Measurements from ENCODE around the gene MAGED4B.
"Not testable (repeated sequence)": the region's sequence is repeated elsewhere in the genome, so short reads cannot be mapped to it uniquely, and the experiment has no call there.

The MAGED4B gene

GRCh38 chrX:52068666-52069640 is at the start of gene MAGED4B:
MAGED4B (minus strand) TSS chrX:52069183; CDS start chrX:52068172, 1,011 bp downstream.
- DNase-seq = not testable (repeated sequence)

- DNase-seq = no peak
Observed at GRCh38 chrX:52118262-52118661, 49.3 kb upstream of the MAGED4B start.

GRCh38 chrX:52082578-52082977 is 13.6 kb upstream of the MAGED4B start:
- no peak for DNase-seq

- no peak for DNase-seq
Observed at GRCh38 chrX:52078131-52078530, 9.1 kb upstream of the MAGED4B start.

GRCh38 chrX:52042288-52042687 is 26.7 kb downstream of the MAGED4B start:
- not testable (repeated sequence) for DNase-seq

GRCh38 chrX:52034211-52034610 is 34.8 kb downstream of the MAGED4B start:
- no peak for DNase-seq

- DNase-seq = no peak
Observed at GRCh38 chrX:52031371-52031770, 37.6 kb downstream of the MAGED4B start.

GRCh38 chrX:52015794-52016193 is 53.2 kb downstream of the MAGED4B start:
- no peak for DNase-seq
